OCI-LY3 (cell line): ENCODE data around the gene DDX41.
A peak's percentile ranks its signal among the peaks of the same experiment; 100 is the strongest.
"Not testable (repeated sequence)": the region's sequence is repeated elsewhere in the genome, so short reads cannot be mapped to it uniquely, and the experiment has no call there.

Source experiments
- H2AFZ ChIP-seq: fragments of 200-600, 300-600 bp; shearing (Covaris generic); 2 replicates; pipeline ENCODE4 v1.6.0; 2014; ENCODE audit warnings: antibody characterized with exemption, low read depth, low read length
- H3K27ac ChIP-seq: fragments of 200-600, 300-600 bp; sonication (generic); 2 replicates; pipeline ENCODE4 v1.5.1; 2014; ENCODE audit warnings: mild to moderate bottlenecking, low read length, moderate library complexity, mixed read lengths
- H3K27me3 ChIP-seq: fragments of 200-600, 300-600 bp; sonication (generic); 2 replicates; pipeline ENCODE4 v1.6.1; 2014; ENCODE audit warnings: low read depth, low read length, mixed read lengths
- H3K36me3 ChIP-seq: fragments of 200-600, 300-600 bp; sonication (generic); replicated peaks from 2 replicates; pipeline ENCODE3; 2014; ENCODE audit warnings: low read depth, low read length, mixed read lengths
- H3K4me1 ChIP-seq: fragments of 300-600, 200-600 bp; sonication (generic); 2 replicates; pipeline ENCODE4 v1.6.1; 2014; ENCODE audit warnings: low read length, mixed read lengths
- H3K4me2 ChIP-seq: fragments of 200-600, 300-600 bp; sonication (generic); 2 replicates; pipeline ENCODE4 v1.6.1; 2014; ENCODE audit warnings: low read length, mixed read lengths
- H3K4me3 ChIP-seq: fragments of 300-600, 200-600 bp; sonication (generic); 2 replicates; pipeline ENCODE4 v1.5.1; 2014; ENCODE audit warnings: antibody characterized with exemption, mild to moderate bottlenecking, low read length, moderate library complexity
- H3K79me2 ChIP-seq: fragments of 300-600, 200-600 bp; shearing (Covaris generic); 2 replicates; pipeline ENCODE4 v1.6.1; 2014; ENCODE audit warnings: mild to moderate bottlenecking, low read length, mixed read lengths
- H3K9ac ChIP-seq: fragments of 300-600, 200-600 bp; shearing (Covaris generic); 2 replicates; pipeline ENCODE4 v1.6.0; 2014; ENCODE audit warnings: mild to moderate bottlenecking, low read length, moderate library complexity
- H3K9me3 ChIP-seq: fragments of 200-600, 300-600 bp; shearing (Covaris generic); 2 replicates; pipeline ENCODE4 v1.6.1; 2014; ENCODE audit warnings: low read length, mixed read lengths; ENCODE audit not compliant: insufficient read depth
- H4K20me1 ChIP-seq: fragments of 200-600, 300-600 bp; sonication (generic); 2 replicates; pipeline ENCODE4 v1.6.1; 2016; ENCODE audit warnings: low read length, mixed read lengths; ENCODE audit not compliant: insufficient read depth
- CTCF ChIP-seq: fragments of 200-600, 300-600 bp; sonication (generic); IDR thresholded peaks from 2 replicates; pipeline ENCODE4 v1.5.1; 2014; ENCODE audit warnings: antibody characterized with exemption, low read length, low read depth
- EZH2phosphoT487 ChIP-seq: fragments of 200-600 bp; shearing (Covaris generic); IDR thresholded peaks from 2 replicates; pipeline ENCODE4 v1.6.1; 2018; ENCODE audit warnings: antibody characterized with exemption, mixed run types, low read depth

DDX41 gene

GRCh38 chr5:177516601-177517568, at the start of gene DDX41:
Gene DDX41 (minus strand): TSS chr5:177516961. CDS start chr5:177516945, 16 bp downstream.
- Histone ChIP-seq H3K27me3 (no peaks in the 10 kb centered on the region), H3K4me3 (peak within 1 kb of the TSS; percentile 83), H3K36me3 (peaks cover 29% of the 10 kb centered on the region), H3K4me2 (peak within 1 kb of the TSS; percentile 91), H3K27ac (peak within 1 kb of the TSS; percentile 24), H2AFZ (peak within 1 kb of the TSS; percentile 52; the same call in 1 of the 2 replicates), H3K9me3 (no peaks in the 10 kb centered on the region), H3K4me1 (peaks cover 11% of the 10 kb centered on the region), H4K20me1 (no peaks in the 10 kb centered on the region), H3K79me2 (peaks cover 20% of the 10 kb centered on the region), H3K9ac (peak within 1 kb of the TSS; percentile 82)
- TF ChIP-seq CTCF (no peak), EZH2phosphoT487 (no peak)

- H3K27ac ChIP-seq = no peak overlapping the region
- TF ChIP-seq EZH2phosphoT487 (no peak), CTCF (no peak)
- H3K4me3 ChIP-seq = no peak overlapping the region
These were observed 48.3 kb upstream of the DDX41 start for GRCh38 chr5:177565046-177565445.

GRCh38 chr5:177559446-177559941, 42.7 kb upstream of the DDX41 start:
- not testable (repeated sequence) for H3K36me3 ChIP-seq, H3K9ac ChIP-seq, H4K20me1 ChIP-seq, H3K9me3 ChIP-seq, H3K27ac ChIP-seq, H3K79me2 ChIP-seq, H2AFZ ChIP-seq, H3K4me3 ChIP-seq, H3K4me2 ChIP-seq, H3K4me1 ChIP-seq, H3K27me3 ChIP-seq

More at GRCh38 chr5:177565046-177565445, 48.3 kb upstream of the DDX41 start:
- no peak overlapping the region for H3K4me2 ChIP-seq
- H3K4me1 ChIP-seq = no peaks in the 10 kb centered on the region
- H4K20me1 ChIP-seq = no peaks in the 10 kb centered on the region
- H3K27me3 ChIP-seq = peaks cover 13% of the 10 kb centered on the region
- no peaks in the 10 kb centered on the region for H3K79me2 ChIP-seq
- no peaks in the 10 kb centered on the region for H3K36me3 ChIP-seq
- no peak overlapping the region for H2AFZ ChIP-seq
- H3K9ac ChIP-seq = no peak overlapping the region
- H3K9me3 ChIP-seq = no peaks in the 10 kb centered on the region

- Histone ChIP-seq H3K4me2 (no peak overlapping the region), H3K4me1 (peaks cover 7% of the 10 kb centered on the region), H3K9ac (no peak overlapping the region), H3K79me2 (peaks cover 15% of the 10 kb centered on the region), H3K36me3 (no peaks in the 10 kb centered on the region), H4K20me1 (peaks cover 7% of the 10 kb centered on the region; the same call in 1 of the 2 replicates), H2AFZ (no peak overlapping the region), H3K9me3 (no peaks in the 10 kb centered on the region), H3K27me3 (no peaks in the 10 kb centered on the region), H3K4me3 (no peak overlapping the region), H3K27ac (no peak overlapping the region)
- TF ChIP-seq EZH2phosphoT487 (no peak), CTCF (no peak)
These were observed 41.0 kb upstream of the DDX41 start for GRCh38 chr5:177557796-177558195.
